ENCODE results near the gene FLT4. TPM values are rescaled to one million over a fixed set of nuclear protein-coding genes. Genes with fewer than 3 reads are reported as not detected.

Gene FLT4
- total and polyA plus RNA-seq, 8 donors, result 0.79 to 6.8 (median 2.1) TPM

DNA sequence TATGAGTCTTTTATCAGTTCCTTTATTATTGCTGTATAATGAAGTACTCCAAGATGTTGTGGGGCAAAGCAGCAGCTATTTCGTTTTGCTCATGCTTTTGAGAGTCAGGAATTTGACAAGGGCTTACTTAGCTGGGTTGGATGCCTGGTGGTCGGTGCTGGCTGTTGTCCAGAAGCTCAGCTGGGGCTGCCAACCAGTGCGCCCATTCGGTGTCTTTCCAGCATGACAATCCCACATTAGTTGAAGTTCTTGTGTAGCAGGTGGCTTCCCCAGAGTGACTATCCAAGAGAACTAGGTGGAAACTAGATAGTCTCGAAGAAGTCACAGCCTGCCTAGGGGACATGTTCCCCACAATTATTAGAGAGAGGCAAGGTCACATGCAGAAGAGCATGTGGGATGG, 3.4 kb upstream of the FLT4 start:
- peaks cover 0 to 7% (median 0%) of the 10 kb centered on the region in 4 donors for H3K27me3 ChIP-seq
- 47 to 63% methylated on average over 5 of the region's 5 CpGs for WGBS, 2 donors
- no peaks in the 10 kb centered on the region for H3K36me3 ChIP-seq
- H3K4me1 ChIP-seq, result no peaks in the 10 kb centered on the region
- intact Hi-C loops (cut with DNase I), result no loop called here
- no peaks in the 10 kb centered on the region for H3K9me3 ChIP-seq
- no peak overlapping the region for H3K4me3 ChIP-seq
- DNase-seq, result no peak
- TF ChIP-seq, protein P1, sequence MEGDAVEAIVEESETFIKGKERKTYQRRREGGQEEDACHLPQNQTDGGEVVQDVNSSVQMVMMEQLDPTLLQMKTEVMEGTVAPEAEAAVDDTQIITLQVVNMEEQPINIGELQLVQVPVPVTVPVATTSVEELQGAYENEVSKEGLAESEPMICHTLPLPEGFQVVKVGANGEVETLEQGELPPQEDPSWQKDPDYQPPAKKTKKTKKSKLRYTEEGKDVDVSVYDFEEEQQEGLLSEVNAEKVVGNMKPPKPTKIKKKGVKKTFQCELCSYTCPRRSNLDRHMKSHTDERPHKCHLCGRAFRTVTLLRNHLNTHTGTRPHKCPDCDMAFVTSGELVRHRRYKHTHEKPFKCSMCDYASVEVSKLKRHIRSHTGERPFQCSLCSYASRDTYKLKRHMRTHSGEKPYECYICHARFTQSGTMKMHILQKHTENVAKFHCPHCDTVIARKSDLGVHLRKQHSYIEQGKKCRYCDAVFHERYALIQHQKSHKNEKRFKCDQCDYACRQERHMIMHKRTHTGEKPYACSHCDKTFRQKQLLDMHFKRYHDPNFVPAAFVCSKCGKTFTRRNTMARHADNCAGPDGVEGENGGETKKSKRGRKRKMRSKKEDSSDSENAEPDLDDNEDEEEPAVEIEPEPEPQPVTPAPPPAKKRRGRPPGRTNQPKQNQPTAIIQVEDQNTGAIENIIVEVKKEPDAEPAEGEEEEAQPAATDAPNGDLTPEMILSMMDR (IDR thresholded peaks at IDR 0.05), result no peak
- H3K27ac ChIP-seq, result no peak overlapping the region
- no peak for FAIRE-seq
- no peak for ATAC-seq

GRCh38 chr5:180652346-180652745, 2.9 kb upstream of the FLT4 start:
- TF ChIP-seq, protein P1 (IDR thresholded peaks at IDR 0.05), result no peak
- no peak overlapping the region for H3K27ac ChIP-seq
- H3K4me3 ChIP-seq, result no peak overlapping the region
- H3K4me1 ChIP-seq, result no peaks in the 10 kb centered on the region
- peaks cover 0 to 7% (median 0%) of the 10 kb centered on the region in 4 donors for H3K27me3 ChIP-seq
- WGBS, 2 donors, result 77 to 80% methylated on average over 11 of the region's 11 CpGs
- intact Hi-C loops (cut with DNase I), result no loop called here
- no peak for ATAC-seq
- FAIRE-seq, result no peak
- DNase-seq, result no peak
- no peaks in the 10 kb centered on the region for H3K9me3 ChIP-seq
- H3K36me3 ChIP-seq, result no peaks in the 10 kb centered on the region

DNA sequence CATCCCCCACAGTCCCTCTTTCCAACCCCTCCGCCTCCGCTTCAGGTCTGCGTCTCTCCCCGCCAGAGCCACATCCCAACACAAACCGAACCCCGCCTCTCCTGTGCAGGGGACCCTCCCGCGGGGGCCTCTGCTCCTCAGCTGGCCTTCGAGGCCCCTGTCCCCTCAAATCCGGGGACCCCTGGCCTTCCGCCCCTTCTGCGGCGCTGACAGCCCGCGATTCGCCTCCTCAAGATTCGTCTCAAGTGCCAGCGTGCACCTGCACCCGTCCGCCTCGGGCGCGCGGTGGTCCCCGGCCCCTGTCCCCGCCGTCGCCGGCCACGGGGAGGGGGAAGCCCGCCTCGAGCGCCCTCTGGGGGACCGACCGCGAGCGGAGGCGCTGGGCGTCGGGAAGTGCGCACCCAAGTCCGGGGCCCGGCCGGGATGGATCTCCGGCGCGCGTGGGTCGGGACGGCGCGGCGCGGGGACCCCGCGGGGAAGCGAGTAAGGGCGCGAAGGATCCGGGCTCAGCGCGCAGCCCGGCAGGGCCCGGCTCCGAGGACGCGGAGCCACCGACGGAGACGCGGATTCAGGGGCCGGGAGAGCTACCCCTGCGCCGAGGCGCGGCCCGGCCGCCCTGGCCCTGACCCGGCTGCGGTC, 623 bp downstream of the FLT4 start:
- ATAC-seq, result peak in 2 of 4 donors; percentile 22 to 49
- intact Hi-C loops (cut with DNase I), result no loop called here
- FAIRE-seq, result no peak

DNA sequence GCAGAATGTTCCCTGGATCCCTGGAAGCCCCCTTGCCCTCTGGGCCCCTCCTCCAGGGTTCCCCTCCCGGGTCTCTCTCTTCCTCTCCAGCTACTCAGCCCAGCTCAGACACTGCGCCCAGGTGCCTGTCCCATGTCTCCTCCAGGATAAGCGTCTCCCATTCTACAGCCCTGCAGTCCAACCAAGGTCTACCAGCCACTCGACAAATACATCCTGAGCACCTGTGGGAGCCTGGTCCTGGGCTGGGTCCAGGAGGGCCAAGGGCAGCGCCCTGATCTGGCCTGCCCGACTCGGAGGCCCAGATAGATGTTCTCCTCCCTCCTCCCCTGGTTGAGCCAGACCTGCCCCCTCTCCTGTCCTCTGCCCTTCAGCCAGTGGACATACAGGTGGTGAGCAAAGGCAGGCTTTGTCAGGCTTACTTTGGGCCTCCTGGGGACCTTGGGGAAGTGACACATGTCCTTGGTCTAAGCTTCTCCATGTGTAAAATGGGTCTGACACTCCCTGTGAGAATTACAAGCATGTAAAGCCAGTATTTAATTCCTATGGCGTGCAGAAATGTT, 1.4 kb downstream of the FLT4 start:
- ATAC-seq (no peak), DNase-seq (peak in 1 of 6 donors; percentile 51), FAIRE-seq (no peak)
- WGBS, 2 donors, result 62 to 68% methylated on average over 8 of the region's 8 CpGs
- no peaks in the 10 kb centered on the region for H3K9me3 ChIP-seq
- H3K4me1 ChIP-seq, result no peaks in the 10 kb centered on the region
- H3K4me3 ChIP-seq, result no peak overlapping the region
- peaks cover 0 to 7% (median 0%) of the 10 kb centered on the region in 4 donors for H3K27me3 ChIP-seq
- no peak overlapping the region for H3K27ac ChIP-seq
- no peaks in the 10 kb centered on the region for H3K36me3 ChIP-seq
- intact Hi-C loops (cut with DNase I), result no loop called here
- TF ChIP-seq, protein P1 (IDR thresholded peaks at IDR 0.05), result no peak

More for the DNA sequence above, 623 bp downstream of the FLT4 start:
- TF ChIP-seq, protein P1 (IDR thresholded peaks at IDR 0.05), result no peak
- Histone ChIP-seq H3K4me1 (no peaks in the 10 kb centered on the region), H3K36me3 (no peaks in the 10 kb centered on the region), H3K27me3 (peaks cover 0 to 7% (median 0%) of the 10 kb centered on the region in 4 donors), H3K27ac (no peak overlapping the region), H3K4me3 (peak overlapping the region; percentile 8 to 45 (median 24)), H3K9me3 (no peaks in the 10 kb centered on the region)
- 5 to 7% methylated on average over 65 to 80 of the region's 80 CpGs for WGBS, 2 donors
- DNase-seq, result peak in 2 of 6 donors; percentile 63 to 65

DNA sequence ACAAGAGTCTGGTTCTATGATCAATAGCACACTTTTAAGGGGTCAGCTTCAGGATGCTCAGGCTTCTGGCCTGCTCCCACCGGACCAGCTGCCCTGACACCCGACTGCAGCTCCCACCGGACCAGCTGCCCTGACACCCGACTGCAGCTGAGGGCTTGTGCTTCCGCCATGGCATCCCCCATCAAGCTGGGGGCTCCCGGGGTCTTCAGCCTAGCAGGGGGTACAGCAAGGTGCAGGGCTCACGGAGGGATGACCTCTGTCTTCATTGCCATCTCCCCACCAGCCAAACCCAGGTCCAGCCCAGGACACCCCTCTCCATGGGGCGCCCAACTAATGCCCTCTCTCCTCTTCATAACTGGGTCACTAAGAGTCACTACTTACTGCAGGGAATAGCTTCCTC, 1.9 kb downstream of the FLT4 start:
- ATAC-seq (no peak), FAIRE-seq (no peak), DNase-seq (peak in 1 of 6 donors; percentile 55)
- 64 to 85% methylated on average over 5 to 8 of the region's 8 CpGs for WGBS, 2 donors
- Histone ChIP-seq H3K27me3 (peaks cover 0 to 7% (median 0%) of the 10 kb centered on the region in 4 donors), H3K36me3 (no peaks in the 10 kb centered on the region), H3K9me3 (no peaks in the 10 kb centered on the region), H3K27ac (no peak overlapping the region), H3K4me1 (no peaks in the 10 kb centered on the region), H3K4me3 (no peak overlapping the region)
- intact Hi-C loops (cut with DNase I), result no loop called here
- TF ChIP-seq, protein P1 (IDR thresholded peaks at IDR 0.05), result no peak

Measured in pancreas (tissue), 10 donors.